PC-9 (cell line): Measurements from ENCODE around the gene ITPRIPL2. TPM values are rescaled to one million over a fixed set of nuclear protein-coding genes. Genes with fewer than 3 reads are reported as not detected.

Source experiments
- BruUV-seq: library from RNA; stranded (reverse); fragments of 400-500 nt; replicated peaks from 2 replicates; lab custom pipeline; 2021; lab: Mats Ljungman, UMichigan
- CTCF ChIA-PET: fragments of 300-600 bp; sonication (Branson Sonifier 250); formaldehyde crosslinking; loops from one replicate; lab custom pipeline; 2022; ENCODE audit warnings: antibody characterized with exemption; lab: Charles Lee
- POLR2A ChIA-PET: fragments of 300-600 bp; sonication (Branson Sonifier 250); formaldehyde crosslinking; loops from one replicate; lab custom pipeline; 2022; ENCODE audit warnings: antibody characterized with exemption; ENCODE audit not compliant: unreplicated experiment; lab: Charles Lee
- DNase-seq, 2 experiments: peaks; one replicate each; pipeline versions ENCODE4 v3.0.0 to v3.0.0-alpha.2; 2015 to 2022; ENCODE audit warnings: mixed read lengths in 1 of 2
- H2AFZ ChIP-seq: fragments of 200-600 bp; sonication (generic); 2 replicates; pipeline ENCODE4 v1.8.1; 2017; ENCODE audit warnings: antibody characterized with exemption
- H3F3A ChIP-seq: fragments of 200-600 bp; sonication (generic); 2 replicates; pipeline ENCODE4 v1.8.1; 2017; ENCODE audit warnings: antibody characterized with exemption, mild to moderate bottlenecking, low read depth; ENCODE audit not compliant: insufficient read depth
- H3K27ac ChIP-seq: fragments of 200-600 bp; sonication (generic); 2 replicates; pipeline ENCODE4 v1.6.1; 2016; ENCODE audit warnings: mixed run types
- H3K27me3 ChIP-seq: fragments of 200-600 bp; sonication (generic); 2 replicates; pipeline ENCODE4 v1.6.1; 2016; ENCODE audit warnings: low read depth, mixed run types; ENCODE audit not compliant: insufficient read depth
- H3K36me3 ChIP-seq: fragments of 200-600 bp; sonication (generic); 2 replicates; pipeline ENCODE4 v1.6.1; 2016; ENCODE audit warnings: low read depth, mixed run types
- H3K4me1 ChIP-seq: fragments of 200-600 bp; sonication (generic); replicated peaks from 2 replicates; pipeline ENCODE4 v1.6.1; 2016; ENCODE audit warnings: mixed run types; ENCODE audit not compliant: insufficient read depth
- H3K4me2 ChIP-seq: fragments of 200-600 bp; sonication (generic); 2 replicates; pipeline ENCODE4 v1.6.1; 2017; ENCODE audit warnings: mixed run types
- H3K4me3 ChIP-seq: fragments of 200-600 bp; sonication (generic); 2 replicates; pipeline ENCODE4 v1.6.1; 2016; ENCODE audit warnings: mixed run types
- H3K79me2 ChIP-seq: fragments of 200-600 bp; sonication (generic); 2 replicates; pipeline ENCODE4 v1.6.1; 2017; ENCODE audit warnings: low read depth, mixed run types
- H3K9me2 ChIP-seq: fragments of 200-600 bp; sonication (generic); 2 replicates; pipeline ENCODE4 v1.8.1; 2017; ENCODE audit warnings: mild to moderate bottlenecking; ENCODE audit not compliant: insufficient read depth
- H3K9me3 ChIP-seq: fragments of 200-600 bp; sonication (generic); 2 replicates; pipeline ENCODE4 v1.8.1; 2016; ENCODE audit warnings: low read depth; ENCODE audit not compliant: insufficient read depth
- H4K20me1 ChIP-seq: fragments of 200-600 bp; sonication (generic); 2 replicates; pipeline ENCODE4 v1.8.1; 2017; ENCODE audit not compliant: insufficient read depth
- CTCF ChIP-seq: fragments of 200-600 bp; sonication (generic); conservative IDR thresholded peaks from 2 replicates; pipeline ENCODE4 v1.6.1; 2017; ENCODE audit warnings: mixed run types, antibody characterized with exemption, mild to moderate bottlenecking, moderate library complexity
- EZH2 ChIP-seq: fragments of 200-600 bp; sonication (generic); IDR thresholded peaks from 2 replicates; pipeline ENCODE4 v1.8.0; 2017; ENCODE audit warnings: antibody characterized with exemption, low read depth
- intact Hi-C: fragments of 100-400 bp; cut with micrococcal nuclease; formaldehyde crosslinking; loops from one replicate; pipeline ENCODE4 v1.10.0; 2022; ENCODE audit not compliant: unreplicated experiment
- total RNA-seq: library from RNA; stranded (reverse); gene quantifications from 2 replicates; pipeline ENCODE4 v1.2.3, GENCODE V29; 2021

The ITPRIPL2 gene
- total RNA-seq, 1 experiment from 2014 or later, result 117 TPM

DNA sequence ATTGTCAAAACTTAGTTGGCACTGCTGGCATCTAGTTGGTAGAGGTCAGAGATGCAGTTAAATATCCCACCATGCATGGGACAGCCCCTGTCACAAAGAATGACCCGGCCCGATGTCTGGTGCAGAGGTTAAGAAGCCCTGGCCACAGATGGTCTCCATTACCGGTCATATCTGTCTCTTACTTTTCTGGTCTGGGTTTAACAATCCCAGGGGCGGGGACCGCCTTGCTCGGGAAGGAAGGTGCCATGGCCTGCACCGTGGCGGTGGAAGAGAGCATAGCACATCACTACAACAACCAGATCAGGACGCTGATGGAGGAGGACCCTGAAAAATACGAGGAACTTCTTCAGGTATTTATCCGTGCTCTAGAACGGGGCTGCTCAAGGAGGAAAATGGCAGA is 38.3 kb upstream of the ITPRIPL2 start:
- intact Hi-C loops, result no loop called here
- Histone ChIP-seq H3K79me2 (no peaks in the 10 kb centered on the region), H3K9me2 (no peaks in the 10 kb centered on the region), H3F3A (peaks cover 3% of the 10 kb centered on the region; the same call in 1 of the 2 replicates), H2AFZ (no peak overlapping the region), H3K4me1 (no peaks in the 10 kb centered on the region), H3K4me3 (no peak overlapping the region), H3K36me3 (no peaks in the 10 kb centered on the region; the same call in 1 of the 2 replicates), H3K27ac (no peak overlapping the region), H4K20me1 (no peaks in the 10 kb centered on the region), H3K9me3 (no peaks in the 10 kb centered on the region), H3K4me2 (no peak overlapping the region), H3K27me3 (no peaks in the 10 kb centered on the region)
- no peak for TF ChIP-seq EZH2
- TF ChIP-seq CTCF, result no peak
- no TSS peak for BruUV-seq
- no peak for DNase-seq
- ChIA-PET POLR2A (no interaction called here), CTCF (no interaction called here)

- CTCF ChIA-PET, result no interaction called here
- no TSS peak for BruUV-seq
- POLR2A ChIA-PET, result no interaction called here
- TF ChIP-seq EZH2 (no peak), CTCF (no peak)
- Histone ChIP-seq H3K79me2 (no peaks in the 10 kb centered on the region), H3K36me3 (no peaks in the 10 kb centered on the region; the same call in 1 of the 2 replicates), H3K4me1 (no peaks in the 10 kb centered on the region), H3K27me3 (no peaks in the 10 kb centered on the region), H2AFZ (no peak overlapping the region), H4K20me1 (no peaks in the 10 kb centered on the region), H3K27ac (no peak overlapping the region), H3F3A (0 out of 2 replicates have a peak, but pooled peaks cover 3% of the 10 kb centered on the region), H3K4me2 (no peak overlapping the region), H3K9me3 (no peaks in the 10 kb centered on the region), H3K9me2 (no peaks in the 10 kb centered on the region), H3K4me3 (no peak overlapping the region)
- no peak for DNase-seq
- intact Hi-C loops, result no loop called here
These were observed 35.9 kb upstream of the ITPRIPL2 start for GRCh38 chr16:19077879-19078278.

DNA sequence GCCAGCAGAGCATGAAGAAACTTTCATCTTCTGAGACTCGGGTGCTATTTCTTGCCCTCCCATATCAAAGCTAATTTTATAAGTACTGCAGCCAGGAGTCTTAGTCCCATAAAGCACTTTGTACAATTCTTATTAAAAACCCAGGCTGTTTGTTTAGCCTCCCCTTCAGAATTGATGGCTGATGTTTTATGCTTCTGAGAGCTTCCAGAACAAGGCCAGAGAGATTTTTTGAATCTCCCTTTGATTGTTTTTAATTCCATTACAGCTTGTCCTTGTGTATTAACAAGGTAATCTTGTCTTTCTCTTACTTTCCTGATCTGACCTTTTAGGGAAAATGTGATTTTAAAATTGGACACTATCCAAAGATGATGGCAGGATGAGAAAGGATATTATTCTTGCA is 30.1 kb upstream of the ITPRIPL2 start:
- no peaks in the 10 kb centered on the region for H3K36me3 ChIP-seq
- H4K20me1 ChIP-seq, result no peaks in the 10 kb centered on the region
- H3K4me1 ChIP-seq, result peaks cover 15% of the 10 kb centered on the region
- H3F3A ChIP-seq, result no peaks in the 10 kb centered on the region
- no peaks in the 10 kb centered on the region for H3K9me2 ChIP-seq
- no peaks in the 10 kb centered on the region for H3K9me3 ChIP-seq
- no peak overlapping the region for H3K4me2 ChIP-seq
- intact Hi-C loops, result no loop called here
- peaks cover 18% of the 10 kb centered on the region for H3K79me2 ChIP-seq
- H3K4me3 ChIP-seq, result no peak overlapping the region
- no peak overlapping the region for H3K27ac ChIP-seq
- CTCF ChIA-PET, result no interaction called here
- H2AFZ ChIP-seq, result no peak overlapping the region
- no TSS peak for BruUV-seq
- POLR2A ChIA-PET, result no interaction called here
- no peaks in the 10 kb centered on the region for H3K27me3 ChIP-seq
- TF ChIP-seq EZH2 (no peak), CTCF (no peak)
- no peak for DNase-seq
